Mammary epithelial cell (primary cell): Measurements from ENCODE around the gene C6orf141.

Experiments
- EZH2 ChIP-seq: IDR thresholded peaks from 2 replicates; pipeline ENCODE4 v1.6.1; 2012; ENCODE audit warnings: low read length, inconsistent platforms, borderline replicate concordance
- TF ChIP-seq, protein P1 (sequence below), 2 donors: IDR thresholded peaks in 1 of 2; conservative IDR thresholded peaks in 1 of 2; 2 replicates each; pipeline ENCODE4 v1.5.1; 2011 to 2012; ENCODE audit warnings: inconsistent platforms in 2 of 2, low read length in 2 of 2, mild to moderate bottlenecking in 2 of 2, control low read depth in 1 of 2, low read depth in 1 of 2; ENCODE audit not compliant: insufficient read depth in 1 of 2; ENCODE audit errors: extremely low read depth in 1 of 2

- TF ChIP-seq, protein P1, sequence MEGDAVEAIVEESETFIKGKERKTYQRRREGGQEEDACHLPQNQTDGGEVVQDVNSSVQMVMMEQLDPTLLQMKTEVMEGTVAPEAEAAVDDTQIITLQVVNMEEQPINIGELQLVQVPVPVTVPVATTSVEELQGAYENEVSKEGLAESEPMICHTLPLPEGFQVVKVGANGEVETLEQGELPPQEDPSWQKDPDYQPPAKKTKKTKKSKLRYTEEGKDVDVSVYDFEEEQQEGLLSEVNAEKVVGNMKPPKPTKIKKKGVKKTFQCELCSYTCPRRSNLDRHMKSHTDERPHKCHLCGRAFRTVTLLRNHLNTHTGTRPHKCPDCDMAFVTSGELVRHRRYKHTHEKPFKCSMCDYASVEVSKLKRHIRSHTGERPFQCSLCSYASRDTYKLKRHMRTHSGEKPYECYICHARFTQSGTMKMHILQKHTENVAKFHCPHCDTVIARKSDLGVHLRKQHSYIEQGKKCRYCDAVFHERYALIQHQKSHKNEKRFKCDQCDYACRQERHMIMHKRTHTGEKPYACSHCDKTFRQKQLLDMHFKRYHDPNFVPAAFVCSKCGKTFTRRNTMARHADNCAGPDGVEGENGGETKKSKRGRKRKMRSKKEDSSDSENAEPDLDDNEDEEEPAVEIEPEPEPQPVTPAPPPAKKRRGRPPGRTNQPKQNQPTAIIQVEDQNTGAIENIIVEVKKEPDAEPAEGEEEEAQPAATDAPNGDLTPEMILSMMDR (conservative IDR thresholded peaks at IDR 0.05 in 1 of 2, IDR thresholded peaks at IDR 0.05 in 1 of 2; ENCODE audit: extremely low read depth in 1 of 2, insufficient read depth in 1 of 2, low read depth in 1 of 2, low read length in 2 of 2), result no peak
- no peak for TF ChIP-seq EZH2
These were observed 37.1 kb upstream of the C6orf141 start for GRCh38 chr6:49513153-49513989.
